HCT116 (cell line): ENCODE measurements around the gene ODAPH. TPM values are rescaled to one million over a fixed set of nuclear protein-coding genes. Genes with fewer than 3 reads are reported as not detected.
A peak's percentile ranks its signal among the peaks of the same experiment; 100 is the strongest.
"Not testable (repeated sequence)": the region's sequence is repeated elsewhere in the genome, so short reads cannot be mapped to it uniquely, and the experiment has no call there.

Source experiments
- ATAC-seq: fragments of 200-7000 bp; cut with Tn5 transposase; 2 replicates; pipeline ENCODE4 v1.9.1; 2020; ENCODE audit warnings: mild to moderate bottlenecking, moderate library complexity
- Bru-seq: library from RNA; stranded (reverse); fragments of 400-500 nt; gene quantifications from one replicate; lab custom pipeline; 2021; lab: Mats Ljungman, UMichigan
- BruChase-seq, 2 experiments: library from RNA; stranded (reverse); fragments of 400-500 nt; gene quantifications; one replicate each; lab custom pipeline; 2021; lab: Mats Ljungman, UMichigan
- BruUV-seq: library from RNA; stranded (reverse); fragments of 400-500 nt; replicated peaks from 2 replicates; lab custom pipeline; 2021; lab: Mats Ljungman, UMichigan
- CTCF ChIA-PET: fragments of 300-600 bp; sonication (Branson Sonifier 250); formaldehyde crosslinking; loops from one replicate; lab custom pipeline; 2021; ENCODE audit warnings: antibody characterized with exemption; lab: Charles Lee
- POLR2A ChIA-PET: fragments of 300-600, 350-600 bp; sonication (Branson Sonifier 250); formaldehyde crosslinking; loops from one replicate; lab custom pipeline; 2021; ENCODE audit warnings: antibody characterized with exemption; lab: Charles Lee
- RAD21 ChIA-PET, 2 experiments: fragments of 300-600 bp; sonication (Branson Sonifier 250); formaldehyde crosslinking; loops; one replicate each; lab custom pipeline; 2023; ENCODE audit warnings: low total read pairs in 2 of 2; ENCODE audit not compliant: uncharacterized antibody in 2 of 2, unreplicated experiment in 2 of 2, low non-redundant PET in 1 of 2; lab: Charles Lee
- DNase-seq: peaks from one replicate; pipeline ENCODE4 v3.0.0-alpha.2; 2010; ENCODE audit warnings: low read depth, low spot score
- H2AFZ ChIP-seq: fragments of 200-600 bp; shearing (Covaris generic), sonication (generic); 2 replicates; pipeline ENCODE4 v1.6.1; 2017; ENCODE audit warnings: low read depth, mixed run types, mixed read lengths, antibody characterized with exemption, low read length; ENCODE audit not compliant: poor library complexity, severe bottlenecking
- H3K27ac ChIP-seq: 2 replicates; pipeline ENCODE4 v1.5.1; 2012; ENCODE audit warnings: low read depth, low read length
- H3K27me3 ChIP-seq: fragments of 200-600 bp; sonication (generic); 2 replicates; pipeline ENCODE4 v1.6.1; 2016; ENCODE audit warnings: mixed run types, low read length, mixed read lengths; ENCODE audit not compliant: insufficient read depth
- H3K36me3 ChIP-seq, 2 experiments: fragments of 200-500 bp in 1 of 2; fragments of 200-600 bp in 1 of 2; sonication (Bioruptor generic) in 1 of 2; sonication (generic) in 1 of 2; 2 replicates each; pipeline versions ENCODE4 v1.5.1 to v1.6.1; 2014 to 2016; ENCODE audit warnings: low read length in 2 of 2, inconsistent platforms in 1 of 2, mixed read lengths in 1 of 2, mixed run types in 1 of 2; ENCODE audit not compliant: insufficient read depth in 2 of 2, control insufficient read depth in 1 of 2
- H3K4me1 ChIP-seq, 2 experiments: fragments of 200-600 bp in 1 of 2; sonication (generic) in 1 of 2; 2 replicates each; pipeline versions ENCODE4 v1.5.1 to v1.6.1; 2012 to 2017; ENCODE audit warnings: low read length in 2 of 2, inconsistent platforms in 1 of 2, mild to moderate bottlenecking in 1 of 2, mixed read lengths in 1 of 2, mixed run types in 1 of 2, moderate library complexity in 1 of 2; ENCODE audit not compliant: insufficient read depth in 2 of 2, control insufficient read depth in 1 of 2
- H3K4me2 ChIP-seq: fragments of 200-600 bp; sonication (generic); 2 replicates; pipeline ENCODE4 v1.6.1; 2017; ENCODE audit warnings: mixed run types, low read length, mixed read lengths
- H3K4me3 ChIP-seq, 2 experiments: fragments of 200-600 bp in 1 of 2; sonication (generic) in 1 of 2; replicated peaks in 1 of 2; 2 replicates each; pipeline ENCODE4 v1.5.1; 2011 to 2016; ENCODE audit warnings: low read length in 2 of 2, control low read depth in 1 of 2, low read depth in 1 of 2, mild to moderate bottlenecking in 1 of 2, mixed read lengths in 1 of 2, mixed run types in 1 of 2
- H3K79me2 ChIP-seq: fragments of 200-600 bp; sonication (generic); 2 replicates; pipeline ENCODE4 v1.6.1; 2017; ENCODE audit warnings: mild to moderate bottlenecking, mixed run types, low read length, moderate library complexity, mixed read lengths; ENCODE audit not compliant: insufficient read depth
- H3K9ac ChIP-seq: fragments of 200-600 bp; sonication (generic); 2 replicates; pipeline ENCODE4 v1.6.1; 2016; ENCODE audit warnings: low read length, mixed read lengths
- H3K9me2 ChIP-seq: fragments of 200-600 bp; sonication (generic), shearing (Covaris generic); 2 replicates; pipeline ENCODE4 v1.6.1; 2017; ENCODE audit warnings: mixed run types, mild to moderate bottlenecking, moderate library complexity; ENCODE audit not compliant: insufficient read depth
- H3K9me3 ChIP-seq, 2 experiments: fragments of 200-500 bp in 1 of 2; fragments of 200-600 bp in 1 of 2; sonication (Bioruptor generic) in 1 of 2; sonication (generic) in 1 of 2; 2 replicates each; pipeline ENCODE4 v1.6.1; 2014 to 2017; ENCODE audit warnings: low read length in 2 of 2, mixed read lengths in 2 of 2, inconsistent platforms in 1 of 2, low read depth in 1 of 2, mild to moderate bottlenecking in 1 of 2, mixed run types in 1 of 2, moderate library complexity in 1 of 2; ENCODE audit not compliant: control insufficient read depth in 1 of 2, insufficient read depth in 1 of 2
- H4K20me1 ChIP-seq: fragments of 200-600 bp; sonication (generic), shearing (Covaris generic); 2 replicates; pipeline ENCODE4 v1.6.1; 2017; ENCODE audit warnings: mixed run types, mild to moderate bottlenecking, moderate library complexity; ENCODE audit not compliant: insufficient read depth
- CEBPB ChIP-seq: IDR thresholded peaks from 2 replicates; pipeline ENCODE4 v1.6.1; 2012; ENCODE audit warnings: low read depth
- CTCF ChIP-seq, 3 experiments: fragments of 200-600 bp in 1 of 3; sonication (generic) in 1 of 3; IDR thresholded peaks in 2 of 3; conservative IDR thresholded peaks in 1 of 3; 2 replicates each; pipeline ENCODE4 v1.5.1; 2012 to 2017; ENCODE audit warnings: low read depth in 2 of 3, low read length in 2 of 3, antibody characterized with exemption in 1 of 3, borderline replicate concordance in 1 of 3, control low read depth in 1 of 3, mild to moderate bottlenecking in 1 of 3, mixed read lengths in 1 of 3, mixed run types in 1 of 3, moderate library complexity in 1 of 3; ENCODE audit not compliant: insufficient read depth in 1 of 3
- EZH2phosphoT487 ChIP-seq: fragments of 200-600 bp; IDR thresholded peaks from 2 replicates; pipeline ENCODE4 v1.6.1; 2018; ENCODE audit warnings: antibody characterized with exemption, borderline replicate concordance
- ZNF274 ChIP-seq: fragments of 200-500 bp; sonication (Bioruptor generic); IDR thresholded peaks from 2 replicates; pipeline ENCODE4 v1.6.1; 2014; ENCODE audit warnings: mild to moderate bottlenecking, low read depth, low read length, inconsistent platforms
- intact Hi-C: fragments of 100-400 bp; cut with micrococcal nuclease; formaldehyde crosslinking; loops from 2 replicates; pipeline ENCODE4 v1.10.0; 2022
- long read RNA-seq: library from polyadenylated mRNA; unstranded; transcript quantifications from one replicate; pipeline ENCODE4 v2.0.0, GENCODE V29; 2021; ENCODE audit not compliant: unreplicated experiment
- polyA plus RNA-seq: library from polyadenylated mRNA; unstranded; fragments of >200 nt; gene quantifications from 2 replicates; pipeline ENCODE4 v1.2.1, GENCODE V29; 2012; ENCODE audit warnings: missing spikeins
- total RNA-seq: library from RNA; stranded (reverse); gene quantifications from one replicate; pipeline ENCODE4 v1.2.1, GENCODE V29; 2021; ENCODE audit not compliant: unreplicated experiment

ODAPH gene, protein sequence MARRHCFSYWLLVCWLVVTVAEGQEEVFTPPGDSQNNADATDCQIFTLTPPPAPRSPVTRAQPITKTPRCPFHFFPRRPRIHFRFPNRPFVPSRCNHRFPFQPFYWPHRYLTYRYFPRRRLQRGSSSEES
- total RNA-seq: not detected
- not detected in 2 replicates for polyA plus RNA-seq
- percentile 25 among the genes with signal in this experiment for Bru-seq, nascent RNA
- BruChase-seq, experiment 1, labeled RNA remaining after a 6-hour chase: percentile 48 among the genes with signal in this experiment
- BruChase-seq, experiment 2, labeled RNA remaining after a 2-hour chase: percentile 34 among the genes with signal in this experiment
- long read RNA-seq: 0 reads

DNA sequence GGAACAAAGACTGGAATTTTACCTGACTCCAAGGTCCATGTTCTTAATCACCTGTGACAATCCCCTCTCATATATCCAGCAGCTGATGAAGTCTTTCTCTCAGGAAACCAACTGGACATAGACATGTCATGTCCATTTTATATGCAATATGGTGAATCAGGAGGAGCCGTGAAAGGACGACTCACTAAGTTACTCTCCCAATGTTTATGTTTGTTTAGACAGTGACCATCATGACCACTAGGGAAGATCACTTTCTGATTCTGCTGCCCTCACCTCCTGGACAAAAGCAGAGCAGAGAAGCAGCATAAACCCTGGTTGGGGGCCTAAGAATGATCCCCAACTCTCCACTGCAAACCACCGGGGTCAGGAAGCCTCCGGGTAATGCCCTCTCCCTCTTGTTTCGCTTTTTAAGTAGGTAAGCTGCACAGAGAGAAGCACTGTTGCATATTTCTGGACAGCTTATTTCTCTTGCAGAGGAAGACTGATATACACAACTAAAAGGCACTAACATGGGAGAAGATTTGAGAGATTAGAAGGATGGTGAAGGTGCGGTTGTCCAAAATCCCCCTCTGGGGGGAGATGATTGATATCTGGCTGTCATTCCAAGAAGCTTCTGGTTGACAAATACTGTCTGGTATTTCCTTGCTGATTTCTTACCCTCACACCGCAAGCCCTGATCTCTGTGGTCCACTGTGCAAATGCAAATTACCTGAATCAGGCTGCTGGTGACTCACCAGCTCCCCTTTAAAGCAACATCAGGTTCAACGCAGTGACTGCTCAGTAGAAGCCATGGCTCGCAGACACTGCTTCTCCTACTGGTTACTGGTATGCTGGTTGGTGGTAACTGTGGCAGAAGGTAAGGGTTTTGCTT, at the start of gene ODAPH:
TSS of gene ODAPH (plus strand) at position 773 of the 871 bp plus-strand sequence. CDS start at position 790, 17 bp downstream.
- Histone ChIP-seq H3K9me3 (no peaks in the 10 kb centered on the region), H4K20me1 (no peaks in the 10 kb centered on the region), H3K4me3 (no peak within 1 kb of the TSS), H3K4me2 (peak within 1 kb of the TSS; percentile 20; the same call in 1 of the 2 replicates), H3K36me3 (no peaks in the 10 kb centered on the region), H3K9ac (no peak within 1 kb of the TSS), H3K27me3 (no peaks in the 10 kb centered on the region), H3K4me1 (peaks cover 0 to 9% of the 10 kb centered on the region in 2 experiments; a peak in 2 of 4 replicates), H2AFZ (no peak within 1 kb of the TSS), H3K9me2 (no peaks in the 10 kb centered on the region), H3K79me2 (no peaks in the 10 kb centered on the region), H3K27ac (no peak within 1 kb of the TSS)
- intact Hi-C loops: no loop called here
- ChIA-PET RAD21 (no interaction called here), POLR2A (no interaction called here), CTCF (interaction anchor here (1.3 kb wide), 1 partner anchor 293 kb away, joined by 3 read pairs; no protein-coding TSS in a partner anchor)
- ATAC-seq (peak; percentile 77), DNase-seq (no peak)
- no peak for TF ChIP-seq EZH2phosphoT487
- TF ChIP-seq ZNF274: no peak
- TF ChIP-seq CTCF (IDR thresholded peaks at IDR 0.05 in 2 of 3, conservative IDR thresholded peaks at IDR 0.05 in 1 of 3; ENCODE audit: borderline replicate concordance in 1 of 3, insufficient read depth in 1 of 3, low read depth in 2 of 3, low read length in 2 of 3): peak in 2 of 3 experiments; percentile 14 to 31; a peak in 3 of 6 replicates
- TF ChIP-seq CEBPB: no peak
- BruUV-seq: no TSS peak

GRCh38 chr4:75509592-75509991, 46.3 kb upstream of the ODAPH start:
- POLR2A ChIA-PET, H3K9me2 ChIP-seq, H3K9ac ChIP-seq, RAD21 ChIA-PET, ATAC-seq, H3K4me3 ChIP-seq, intact Hi-C loops, H3K4me2 ChIP-seq, H3K27ac ChIP-seq, BruUV-seq, DNase-seq, H4K20me1 ChIP-seq, CTCF ChIA-PET, H2AFZ ChIP-seq, H3K27me3 ChIP-seq, H3K9me3 ChIP-seq: not testable (repeated sequence)
- Histone ChIP-seq H3K36me3 (peaks cover 13% of the 10 kb centered on the region in 2 experiments; a peak in 3 of 4 replicates), H3K4me1 (peaks cover 5 to 13% of the 10 kb centered on the region in 2 experiments; a peak in 3 of 4 replicates), H3K79me2 (peaks cover 95% of the 10 kb centered on the region)
